Liver (tissue), 3 donors: ENCODE data around the gene RAD9A.

ENCODE experiments used
- ATF3 ChIP-seq: IDR thresholded peaks from 2 replicates; pipeline ENCODE4 v1.6.1; 2016; ENCODE audit warnings: antibody characterized with exemption
- CTCF ChIP-seq: fragments of 150-350 bp; IDR thresholded peaks from 2 replicates; pipeline ENCODE4 v1.5.1; 2017; ENCODE audit warnings: improper control_type of control experiment, low read depth, low read length; ENCODE audit not compliant: missing input control
- EGR1 ChIP-seq, 2 donors: IDR thresholded peaks; 2 replicates each; pipeline ENCODE4 v1.6.1; 2016 to 2018; ENCODE audit warnings: antibody characterized with exemption in 2 of 2, low read depth in 2 of 2
- FOXA1 ChIP-seq: IDR thresholded peaks from 2 replicates; pipeline ENCODE4 v1.6.1; 2016; ENCODE audit warnings: antibody characterized with exemption
- GABPA ChIP-seq, 2 donors: IDR thresholded peaks in 1 of 2; conservative IDR thresholded peaks in 1 of 2; 2 replicates each; pipeline ENCODE4 v1.6.1; 2016; ENCODE audit warnings: antibody characterized with exemption in 2 of 2, mild to moderate bottlenecking in 1 of 2, moderate library complexity in 1 of 2
- JUND ChIP-seq, 2 donors: IDR thresholded peaks; 2 replicates each; pipeline ENCODE4 v1.6.1; 2016; ENCODE audit warnings: antibody characterized with exemption in 2 of 2
- MAX ChIP-seq: IDR thresholded peaks from 2 replicates; pipeline ENCODE4 v1.6.1; 2016; ENCODE audit warnings: antibody characterized with exemption
- RAD21 ChIP-seq, 2 donors: IDR thresholded peaks; 2 replicates each; pipeline ENCODE4 v1.6.1; 2016; ENCODE audit warnings: antibody characterized with exemption in 2 of 2, mild to moderate bottlenecking in 2 of 2
- REST ChIP-seq: IDR thresholded peaks from 2 replicates; pipeline ENCODE4 v1.6.1; 2016; ENCODE audit warnings: antibody characterized with exemption, mild to moderate bottlenecking
- RXRA ChIP-seq, 2 donors: IDR thresholded peaks; 2 replicates each; pipeline ENCODE4 v1.6.1; 2017 to 2018; ENCODE audit warnings: antibody characterized with exemption in 2 of 2, mild to moderate bottlenecking in 1 of 2
- SP1 ChIP-seq: IDR thresholded peaks from 2 replicates; pipeline ENCODE4 v1.6.1; 2018; ENCODE audit warnings: antibody characterized with exemption, mild to moderate bottlenecking
- TAF1 ChIP-seq: conservative IDR thresholded peaks from 2 replicates; pipeline ENCODE4 v1.6.1; 2016; ENCODE audit warnings: antibody characterized with exemption, mild to moderate bottlenecking
- YY1 ChIP-seq: IDR thresholded peaks from 2 replicates; pipeline ENCODE4 v1.6.1; 2016; ENCODE audit warnings: antibody characterized with exemption, mild to moderate bottlenecking
- ZBTB33 ChIP-seq: IDR thresholded peaks from 2 replicates; pipeline ENCODE4 v1.6.1; 2016; ENCODE audit warnings: antibody characterized with exemption
- donor health status: healthy.
- donor health status: healthy.

- no peak for TF ChIP-seq RAD21 (IDR thresholded peaks at IDR 0.05)
- TF ChIP-seq MAX: no peak
- TF ChIP-seq CTCF: no peak
- no peak for TF ChIP-seq JUND (IDR thresholded peaks at IDR 0.05)
- no peak for TF ChIP-seq ZBTB33
- no peak for TF ChIP-seq GABPA (IDR thresholded peaks at IDR 0.05 in 1 of 2, conservative IDR thresholded peaks at IDR 0.05 in 1 of 2)
- TF ChIP-seq REST: no peak
- no peak for TF ChIP-seq FOXA1
- no peak for TF ChIP-seq SP1
- TF ChIP-seq TAF1: no peak
- TF ChIP-seq EGR1 (IDR thresholded peaks at IDR 0.05; ENCODE audit: low read depth in 2 of 2): no peak
- no peak for TF ChIP-seq RXRA (IDR thresholded peaks at IDR 0.05)
- no peak for TF ChIP-seq ATF3
- no peak for TF ChIP-seq YY1
Observed at GRCh38 chr11:67368621-67369020, 23.2 kb upstream of the RAD9A start.
